HG02840 (cell line): Measurements from ENCODE around the gene KEL.

Experiments used
- ATAC-seq: cut with Tn5 transposase; IDR thresholded peaks from one replicate; pipeline ENCODE4 v1.9.1; 2021; ENCODE audit warnings: mild to moderate bottlenecking, moderate library complexity, moderate number of reproducible peaks; ENCODE audit not compliant: unreplicated experiment, low FRiP score

KEL gene

DNA sequence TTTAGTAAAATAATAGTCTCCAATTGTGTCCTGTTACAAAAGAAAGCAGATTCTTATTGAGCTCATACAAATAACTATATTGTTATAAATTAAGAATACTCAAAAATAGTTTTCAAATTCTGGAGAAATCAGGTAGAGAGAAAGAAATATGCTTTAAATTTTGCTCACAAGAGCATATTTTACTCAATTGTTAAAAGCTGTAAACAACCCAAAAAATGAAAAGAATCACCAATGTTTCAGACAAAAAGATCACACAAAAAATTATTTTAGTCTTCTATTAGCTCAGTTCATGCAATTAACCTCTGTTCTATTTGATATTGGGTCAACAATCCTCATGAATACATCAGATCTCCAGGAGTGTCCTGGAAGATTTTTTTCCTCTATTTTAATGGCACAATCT, 58.0 kb downstream of the KEL start:
- no peak for ATAC-seq

DNA sequence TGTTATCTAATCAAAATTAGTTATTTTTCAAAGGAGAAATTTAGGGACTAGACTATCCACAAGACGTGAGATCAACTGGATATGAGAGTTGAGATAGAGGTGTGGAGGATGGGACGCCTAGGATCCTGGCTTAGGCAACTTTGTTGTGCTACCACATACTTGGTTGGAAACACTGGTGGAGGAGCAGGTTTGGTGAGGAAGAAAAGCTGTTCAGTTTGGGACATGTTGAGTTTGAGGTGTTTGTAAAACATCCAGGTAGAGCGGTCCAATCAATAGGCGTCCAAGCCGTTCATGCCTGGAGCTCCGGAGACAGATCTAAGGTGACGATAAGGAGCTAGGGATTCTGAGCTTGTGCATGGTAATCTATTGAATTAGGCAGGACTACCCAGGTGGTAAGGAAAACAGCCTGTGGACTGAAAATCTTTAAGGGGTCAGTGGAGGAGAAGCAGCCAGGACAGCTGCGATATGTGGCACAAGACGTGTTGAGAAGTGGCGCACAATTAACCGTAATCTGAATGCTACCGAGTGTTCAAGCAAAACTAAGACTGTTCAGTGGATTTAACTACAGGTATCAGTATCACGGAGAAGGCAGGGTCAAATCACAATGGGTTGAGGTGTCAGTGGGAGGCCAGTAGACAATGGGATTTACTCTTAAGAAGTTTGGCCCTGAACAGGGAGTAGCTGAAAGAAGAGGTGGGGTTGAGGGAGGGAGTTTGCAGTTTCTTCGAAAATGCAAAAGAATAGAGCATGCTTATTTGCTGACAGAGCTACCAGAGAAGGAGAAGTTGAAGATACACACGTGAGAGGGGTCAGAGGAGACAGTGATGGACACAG, 60.5 kb downstream of the KEL start:
- ATAC-seq = no peak

DNA sequence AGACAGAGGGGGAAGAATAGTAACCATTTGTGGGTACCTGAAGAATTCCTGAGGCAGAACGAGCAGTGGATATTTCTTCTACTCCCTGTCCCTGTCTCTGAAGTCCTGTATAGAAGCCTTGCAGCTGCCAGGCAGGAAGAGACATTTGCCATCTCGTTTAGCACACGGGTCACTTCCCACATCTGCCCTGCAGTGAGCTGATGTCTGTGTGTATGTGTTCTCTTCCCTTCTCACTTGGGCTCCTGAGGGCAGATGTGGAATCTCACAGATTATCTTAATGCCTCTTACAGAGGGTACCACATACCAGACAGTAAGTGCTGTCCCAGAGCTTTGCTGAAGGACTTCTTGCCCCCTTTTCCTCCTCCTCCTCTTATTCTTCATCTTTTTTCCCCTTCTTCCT, 62.5 kb downstream of the KEL start:
- no peak for ATAC-seq

DNA sequence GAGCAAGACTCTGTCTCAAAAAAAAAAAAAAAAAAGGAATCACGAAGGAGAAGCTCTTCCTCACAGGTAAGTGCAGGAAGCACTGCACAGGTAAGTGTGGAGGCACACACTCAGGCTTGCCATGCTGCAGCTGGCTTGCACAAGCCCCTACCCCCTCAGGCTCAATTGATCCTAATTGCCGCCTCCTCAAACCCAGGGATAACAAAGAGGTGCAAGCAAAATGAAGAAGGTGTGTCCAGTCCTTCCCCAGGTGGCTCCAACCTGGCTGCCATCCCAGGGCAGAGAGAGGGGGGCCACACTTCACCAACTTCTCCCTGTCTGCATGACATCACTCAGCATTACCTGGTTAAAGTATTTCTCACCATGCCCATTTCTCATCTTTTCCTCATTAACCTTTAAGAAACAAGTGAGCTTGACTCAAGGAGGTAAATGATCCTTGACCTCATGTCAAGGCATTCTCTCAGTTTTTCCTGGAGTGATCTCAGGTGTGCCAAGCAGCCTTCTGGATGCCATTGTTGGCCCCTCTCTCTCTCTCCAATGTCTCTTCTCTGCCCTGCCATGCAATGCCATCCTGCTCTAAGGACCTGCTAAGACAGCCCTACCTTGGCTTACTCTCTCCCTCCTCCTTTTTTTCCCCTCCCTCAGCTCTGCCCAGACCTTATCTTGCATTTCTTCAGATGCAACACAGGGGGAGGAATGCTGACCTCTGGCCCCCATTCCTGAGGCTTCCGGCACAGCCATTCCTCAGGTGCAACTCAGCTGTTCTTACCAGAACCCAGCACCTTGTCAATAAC, 63.6 kb downstream of the KEL start:
- no peak for ATAC-seq

DNA sequence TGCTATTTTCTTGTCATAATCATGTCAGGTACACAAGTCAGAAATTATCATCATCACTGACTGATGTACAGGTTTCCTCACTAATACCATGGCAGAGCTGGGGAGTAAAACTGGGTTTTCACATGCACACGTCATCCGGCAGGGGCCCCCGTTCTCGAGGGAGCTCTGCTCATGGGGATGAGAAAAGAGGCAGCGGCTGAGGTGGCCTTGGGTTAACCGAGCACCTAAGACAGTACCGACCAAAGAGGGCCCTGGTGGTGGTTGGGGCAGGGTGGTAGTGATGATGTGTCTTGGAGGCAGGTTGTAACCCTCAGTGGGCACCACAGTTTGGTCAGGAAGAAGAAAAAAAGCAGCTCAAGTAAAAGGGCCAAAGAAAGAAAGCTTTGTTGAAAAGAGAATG, 64.5 kb downstream of the KEL start:
- no peak for ATAC-seq

DNA sequence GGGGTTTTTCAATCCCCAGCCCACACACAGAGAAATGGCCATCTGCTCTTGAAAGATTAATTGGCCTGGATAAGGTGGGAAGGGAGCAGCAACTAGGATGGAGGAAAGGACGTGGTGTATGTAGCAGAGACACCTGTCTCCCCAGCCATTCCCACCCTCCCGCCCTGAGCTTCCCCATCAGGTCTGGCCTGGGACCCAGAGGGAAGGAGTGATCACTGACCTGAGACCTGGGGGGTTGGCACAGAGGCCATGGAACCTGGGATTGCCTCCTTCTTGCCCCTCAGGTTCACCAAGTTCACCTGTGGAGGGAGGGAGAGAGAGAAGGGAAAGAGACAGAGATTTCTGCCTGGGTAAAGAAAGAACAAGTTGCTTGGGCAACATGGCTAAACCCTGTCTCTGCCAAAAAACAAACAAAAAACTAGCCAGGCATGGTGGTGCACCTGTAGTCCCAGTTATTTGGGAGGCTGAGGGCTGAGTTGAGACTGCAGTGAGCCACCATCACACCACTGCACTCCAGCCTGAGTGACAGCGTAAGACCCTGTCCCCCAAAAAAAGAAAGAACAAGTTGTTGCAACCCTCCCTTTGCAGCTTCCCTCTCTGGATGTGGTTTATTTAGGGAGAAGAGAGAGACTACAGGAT, 65.3 kb downstream of the KEL start:
- ATAC-seq = no peak

DNA sequence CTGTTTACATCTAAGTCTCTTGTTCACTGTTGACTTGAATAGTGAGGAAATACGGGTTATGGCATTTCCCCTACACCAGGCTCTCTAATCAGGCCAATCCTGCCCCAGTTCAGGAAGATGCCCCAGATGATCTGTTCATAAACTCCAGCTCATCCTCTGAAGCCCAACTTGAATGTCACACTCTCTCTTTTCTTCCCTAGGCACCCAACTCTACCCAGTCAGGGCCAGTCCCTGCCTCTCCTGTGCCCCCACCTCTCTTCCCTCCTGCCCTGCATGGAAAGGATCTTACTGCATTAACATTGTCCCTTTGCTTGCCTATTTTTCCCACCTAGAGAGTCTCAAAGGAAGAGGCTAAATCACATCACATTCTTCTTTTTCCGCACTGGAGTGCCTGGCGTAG, 66.0 kb downstream of the KEL start:
- no peak for ATAC-seq

DNA sequence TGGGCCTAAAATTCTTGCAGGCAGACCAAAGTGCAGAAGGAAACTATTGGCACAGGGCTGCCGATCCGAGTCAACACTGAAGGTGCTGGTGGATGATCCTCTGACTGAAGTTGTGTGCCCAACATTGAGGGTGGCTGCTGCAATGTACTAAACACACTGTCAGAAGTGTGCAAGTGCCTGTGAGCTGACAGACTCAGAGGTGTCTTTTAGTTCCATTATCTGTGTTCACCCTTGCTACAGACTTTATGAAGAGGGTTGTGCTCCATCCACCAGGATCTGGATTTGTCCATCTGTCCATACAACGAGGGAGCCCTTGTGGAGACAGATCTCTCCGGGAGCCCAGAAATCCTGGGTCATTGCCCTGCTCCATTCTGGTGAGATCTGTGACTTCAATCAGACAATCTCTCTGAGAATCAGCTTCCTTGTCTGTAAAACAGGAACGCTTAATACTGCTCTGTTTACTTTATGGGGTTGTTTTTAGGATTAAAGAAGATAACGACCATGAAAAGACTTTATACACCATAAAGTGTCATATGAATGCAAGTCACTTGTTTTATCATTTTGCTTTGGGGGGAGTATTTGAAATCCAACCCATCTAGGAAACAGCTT, 67.1 kb downstream of the KEL start:
- no peak for ATAC-seq

DNA sequence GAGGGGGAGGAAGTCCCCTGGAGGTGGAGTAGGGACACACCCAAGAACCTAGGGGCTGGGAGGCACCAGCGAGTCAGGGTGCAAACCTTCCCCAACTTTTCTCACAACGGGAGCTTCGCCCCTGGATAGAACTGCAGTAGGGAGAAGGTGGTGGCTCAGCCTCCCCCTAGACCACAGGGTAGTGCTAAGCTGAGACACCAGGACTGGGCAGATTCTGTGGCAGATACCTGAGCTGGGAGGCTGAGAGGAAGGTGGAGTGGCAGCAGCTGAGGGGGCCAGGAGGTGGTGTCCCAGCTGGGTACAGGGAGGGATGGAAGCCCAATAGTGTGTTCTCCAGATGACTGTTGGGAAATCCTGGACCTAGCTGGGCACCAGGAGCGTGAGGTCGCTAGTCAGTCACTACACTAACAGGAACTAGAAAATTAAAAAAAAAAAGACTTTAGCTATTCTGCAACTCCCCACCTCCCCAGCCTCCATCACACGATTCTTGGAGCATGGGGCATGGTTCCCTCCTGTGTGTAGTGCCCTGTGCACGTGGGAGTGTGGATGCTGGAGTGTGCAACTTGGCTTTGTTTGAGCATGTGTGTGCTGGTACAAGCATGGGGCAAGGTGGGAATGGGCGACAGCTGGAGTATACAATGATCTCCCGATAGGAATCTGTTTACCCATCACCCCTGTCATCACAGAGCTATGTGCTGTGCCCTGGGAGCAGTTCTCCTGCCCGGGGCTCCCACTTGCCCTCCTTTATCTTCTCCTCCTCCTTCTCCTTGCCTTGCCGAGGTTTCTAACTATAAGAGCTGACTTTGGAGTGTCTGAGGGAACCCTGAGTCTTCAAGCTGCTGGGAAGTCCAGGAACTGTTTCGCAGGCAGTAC, 67.8 kb downstream of the KEL start:
- no peak for ATAC-seq

DNA sequence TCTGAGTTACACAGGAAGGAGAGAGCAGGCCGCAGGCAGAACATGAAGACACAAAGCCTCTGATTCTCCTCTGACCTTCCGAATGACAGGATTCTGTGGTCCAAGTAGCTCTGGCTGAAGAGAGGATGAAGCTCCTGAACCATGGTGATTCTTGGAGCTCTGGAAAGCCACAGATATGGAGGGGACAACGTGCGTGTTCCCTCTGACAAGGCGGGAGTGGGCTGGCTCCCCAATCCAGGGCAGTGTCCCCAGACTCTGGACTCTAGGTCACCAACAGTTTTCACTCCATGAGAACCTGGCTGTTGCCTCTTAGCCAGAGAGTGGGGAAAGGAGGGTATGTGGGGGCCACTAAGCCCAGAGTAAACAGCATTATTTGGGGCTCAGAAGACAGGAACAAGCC, 69.2 kb downstream of the KEL start:
- ATAC-seq = no peak

DNA sequence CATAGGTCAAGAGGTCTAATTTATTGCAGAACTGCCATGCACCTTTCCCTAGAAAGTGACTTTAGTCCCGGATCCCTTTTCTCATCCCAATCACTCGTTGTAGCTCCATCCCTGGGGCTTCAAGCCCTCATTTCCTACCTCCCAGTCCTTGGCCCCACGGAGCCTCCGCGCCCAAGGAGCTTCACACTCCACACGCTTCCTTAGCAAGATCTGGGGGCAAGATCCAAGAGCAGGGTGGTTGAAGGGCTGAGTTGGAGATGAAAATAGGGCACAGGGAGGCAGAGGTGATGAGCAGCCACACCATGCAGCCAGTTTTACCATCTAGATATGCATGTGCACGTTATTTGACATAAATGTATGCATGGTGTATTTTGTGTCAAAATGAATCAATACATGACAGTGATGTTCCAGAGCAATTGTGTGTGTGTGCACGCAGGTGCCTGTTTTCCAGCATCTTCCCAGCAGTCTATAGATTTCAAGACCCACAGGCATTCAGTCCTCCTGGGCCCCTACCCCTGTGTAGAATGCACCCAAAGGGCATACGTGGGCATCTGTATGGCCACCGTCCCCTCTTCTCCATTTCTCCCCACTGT, 70.6 kb downstream of the KEL start:
- ATAC-seq = no peak
